Transverse colon (tissue), 4 donors: ENCODE results near the gene FAM180A. TPM values are rescaled to one million over a fixed set of nuclear protein-coding genes. Genes with fewer than 3 reads are reported as not detected.

Source experiments
- DNase-seq: peaks from one replicate; pipeline ENCODE4 v3.0.0-alpha.2; 2019
- H3K27ac ChIP-seq, 4 donors: fragments of 200-600 bp; sonication (generic); 2 replicates each; pipeline ENCODE4 v1.5.1; 2016 to 2018; ENCODE audit warnings: inconsistent platforms in 4 of 4
- H3K27me3 ChIP-seq: fragments of 200-600 bp; sonication (generic); 2 replicates; pipeline ENCODE4 v1.5.1; 2017; ENCODE audit warnings: inconsistent platforms
- H3K36me3 ChIP-seq, 4 donors: fragments of 200-600 bp; sonication (generic); 2 replicates each; pipeline ENCODE4 v1.5.1; 2017 to 2019; ENCODE audit warnings: inconsistent platforms in 4 of 4
- H3K4me1 ChIP-seq, 4 donors: fragments of 200-600 bp; sonication (generic); 2 replicates each; pipeline ENCODE4 v1.5.1; 2017 to 2020; ENCODE audit warnings: inconsistent platforms in 4 of 4
- H3K4me3 ChIP-seq, 4 donors: fragments of 200-600 bp; sonication (generic); 1 replicate in 1 of 4; 2 replicates in 3 of 4; pipeline versions ENCODE4 v1.5.1 to v1.6.1; 2017 to 2019; ENCODE audit warnings: inconsistent platforms in 4 of 4
- H3K9me3 ChIP-seq, 2 donors: fragments of 200-600 bp; sonication (generic); 2 replicates each; pipeline ENCODE4 v1.5.1; 2017 to 2019; ENCODE audit warnings: inconsistent platforms in 2 of 2
- EP300 ChIP-seq: sonication (generic); formaldehyde crosslinking; IDR thresholded peaks from one replicate; pipeline ENCODE4 v1.6.1; 2017; ENCODE audit warnings: antibody characterized with exemption, low read depth
- POLR2A ChIP-seq: fragments of 450-650 bp; IDR thresholded peaks from one replicate; pipeline ENCODE4 v1.6.1; 2016; ENCODE audit warnings: antibody characterized with exemption, mild to moderate bottlenecking, moderate library complexity
- POLR2AphosphoS5 ChIP-seq, 3 donors: sonication (generic); formaldehyde crosslinking; IDR thresholded peaks; one replicate each; pipeline ENCODE4 v1.6.1; 2016; ENCODE audit warnings: antibody characterized with exemption in 3 of 3
- WGBS, 2 donors: methylation state at CpG; one replicate each; pipeline ENCODE4 v1.1.5; 2018; ENCODE audit warnings: low coverage in 1 of 2; 5-methylcytosine and 5-hydroxymethylcytosine counted together
- in situ Hi-C, 4 donors: fragments of 200-750 bp; cut with MboI; loops; one replicate each; pipeline versions ENCODE4 v1.15.0 to v1.15.1; 2017; ENCODE audit warnings: low sequenced_read_pairs in 3 of 4, low pct_ligation_motif_present in 1 of 4, low pct_unique_long_range_greater_than_20kb in 1 of 4
- intact Hi-C: fragments of 100-400 bp; cut with DNase I; formaldehyde crosslinking; loops from one replicate; pipeline ENCODE4 v1.15.1; 2023; ENCODE audit warnings: low total_unique reads
- total RNA-seq, 4 donors: library from RNA; depleted of rRNA; stranded (reverse); fragments of >200 nt; gene quantifications; one replicate each; pipeline ENCODE4 v1.1.0, GENCODE V29; 2016
- TF ChIP-seq, protein P1 (sequence below), 5 experiments: fragments of 200-600 bp in 3 of 5; fragments of 450-650 bp in 2 of 5; sonication (generic) in 3 of 5; IDR thresholded peaks; 1 replicate in 2 of 5; 2 replicates in 3 of 5; pipeline ENCODE4 v1.5.1; 2016 to 2017; ENCODE audit warnings: antibody characterized with exemption in 5 of 5, inconsistent platforms in 3 of 5, mild to moderate bottlenecking in 2 of 5, moderate library complexity in 1 of 5

FAM180A gene
- total RNA-seq, 4 donors from 2014 or later, result 1.2 to 3.8 TPM; not detected in 2

DNA sequence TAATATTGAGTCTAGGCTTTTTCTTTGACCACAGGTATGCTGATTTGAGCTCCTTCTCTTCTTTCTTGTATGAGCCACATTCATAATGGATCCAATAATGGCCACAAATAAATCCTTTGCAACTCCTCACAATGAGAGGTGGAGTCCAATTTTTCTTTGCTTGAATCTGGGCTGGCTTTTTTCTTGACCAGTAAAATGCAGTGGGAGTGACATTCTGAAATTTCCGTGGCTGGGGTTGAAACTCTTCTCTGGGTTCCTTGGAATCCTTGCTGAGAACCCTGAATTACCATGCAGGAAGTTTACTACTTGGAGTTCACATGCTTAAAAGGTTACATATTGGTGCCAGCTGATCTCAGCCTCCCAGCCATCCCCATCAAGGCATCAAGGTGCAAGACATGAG is 22.4 kb upstream of the FAM180A start:
- Histone ChIP-seq H3K4me1 (peaks cover 0 to 12% (median 11%) of the 10 kb centered on the region in 4 donors), H3K27ac (no peak overlapping the region), H3K27me3 (no peaks in the 10 kb centered on the region), H3K9me3 (no peaks in the 10 kb centered on the region), H3K4me3 (no peak overlapping the region), H3K36me3 (no peaks in the 10 kb centered on the region)
- intact Hi-C loops, result no loop called here
- in situ Hi-C loops, result no loop called here
- WGBS, 2 donors, result 60 to 67% methylated on average over 1 of the region's 1 CpG
- TF ChIP-seq POLR2AphosphoS5 (IDR thresholded peaks at IDR 0.05) (no peak), POLR2A (no peak), EP300 (no peak)
- TF ChIP-seq, protein P1, sequence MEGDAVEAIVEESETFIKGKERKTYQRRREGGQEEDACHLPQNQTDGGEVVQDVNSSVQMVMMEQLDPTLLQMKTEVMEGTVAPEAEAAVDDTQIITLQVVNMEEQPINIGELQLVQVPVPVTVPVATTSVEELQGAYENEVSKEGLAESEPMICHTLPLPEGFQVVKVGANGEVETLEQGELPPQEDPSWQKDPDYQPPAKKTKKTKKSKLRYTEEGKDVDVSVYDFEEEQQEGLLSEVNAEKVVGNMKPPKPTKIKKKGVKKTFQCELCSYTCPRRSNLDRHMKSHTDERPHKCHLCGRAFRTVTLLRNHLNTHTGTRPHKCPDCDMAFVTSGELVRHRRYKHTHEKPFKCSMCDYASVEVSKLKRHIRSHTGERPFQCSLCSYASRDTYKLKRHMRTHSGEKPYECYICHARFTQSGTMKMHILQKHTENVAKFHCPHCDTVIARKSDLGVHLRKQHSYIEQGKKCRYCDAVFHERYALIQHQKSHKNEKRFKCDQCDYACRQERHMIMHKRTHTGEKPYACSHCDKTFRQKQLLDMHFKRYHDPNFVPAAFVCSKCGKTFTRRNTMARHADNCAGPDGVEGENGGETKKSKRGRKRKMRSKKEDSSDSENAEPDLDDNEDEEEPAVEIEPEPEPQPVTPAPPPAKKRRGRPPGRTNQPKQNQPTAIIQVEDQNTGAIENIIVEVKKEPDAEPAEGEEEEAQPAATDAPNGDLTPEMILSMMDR (IDR thresholded peaks at IDR 0.05), result no peak
- no peak for DNase-seq

- no peaks in the 10 kb centered on the region for H3K9me3 ChIP-seq
- H3K27ac ChIP-seq, result no peak overlapping the region
- no peak for DNase-seq
- no peaks in the 10 kb centered on the region for H3K36me3 ChIP-seq
- 94 to 97% methylated on average over 4 to 6 of the region's 6 CpGs for whole genome bisulfite sequencing, 2 donors
- TF ChIP-seq EP300 (no peak), POLR2A (no peak), POLR2AphosphoS5 (IDR thresholded peaks at IDR 0.05) (no peak)
- TF ChIP-seq, protein P1 (IDR thresholded peaks at IDR 0.05), result no peak
- H3K27me3 ChIP-seq, result no peaks in the 10 kb centered on the region
- H3K4me3 ChIP-seq, result no peak overlapping the region
- H3K4me1 ChIP-seq, result peaks cover 0 to 12% (median 11%) of the 10 kb centered on the region in 4 donors
- in situ Hi-C loops (no loop called here), intact Hi-C loops (no loop called here)
These were observed 21.6 kb upstream of the FAM180A start for GRCh38 chr7:135770139-135770710.

DNA sequence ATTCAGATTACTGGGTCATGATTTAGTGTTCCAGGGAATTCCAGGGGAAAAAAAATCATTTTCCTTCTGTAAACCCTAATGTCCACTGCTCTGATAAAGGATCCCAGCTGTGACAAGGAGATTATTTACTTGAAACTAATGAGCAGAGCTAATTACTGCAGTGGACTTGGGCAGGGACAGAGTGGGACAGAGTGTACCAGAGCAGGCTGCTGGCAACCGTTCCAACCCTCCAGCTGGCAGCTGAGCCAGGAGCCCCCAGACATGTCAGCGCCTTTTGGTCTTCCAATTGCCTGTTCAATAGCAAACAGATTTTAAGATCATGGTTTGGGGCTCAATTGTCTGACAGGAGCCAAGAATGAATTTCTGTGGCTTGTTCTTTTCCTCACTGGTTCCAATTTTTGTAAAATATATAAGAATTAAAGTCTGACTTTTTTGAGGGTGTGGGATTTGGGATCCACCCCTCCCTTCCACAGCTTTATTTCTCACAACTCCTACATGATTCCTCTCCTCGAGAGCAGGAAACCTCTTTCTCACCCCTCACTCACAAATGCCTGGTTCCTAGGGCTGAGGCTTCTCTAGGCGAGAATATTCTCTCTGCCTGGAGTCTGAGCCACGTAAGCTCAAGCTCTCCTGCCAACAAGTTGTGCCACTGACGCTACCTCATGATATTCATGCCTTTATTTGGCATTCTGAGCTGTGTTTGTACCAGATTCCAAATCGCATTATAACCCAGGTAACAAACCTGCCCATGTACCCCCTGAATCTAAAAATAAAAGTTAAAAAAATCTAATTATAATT is 20.6 kb upstream of the FAM180A start:
- in situ Hi-C loops, result no loop called here
- TF ChIP-seq EP300, result no peak
- no peak for TF ChIP-seq POLR2A
- no peak for TF ChIP-seq POLR2AphosphoS5 (IDR thresholded peaks at IDR 0.05)
- TF ChIP-seq, protein P1 (IDR thresholded peaks at IDR 0.05), result no peak

DNA sequence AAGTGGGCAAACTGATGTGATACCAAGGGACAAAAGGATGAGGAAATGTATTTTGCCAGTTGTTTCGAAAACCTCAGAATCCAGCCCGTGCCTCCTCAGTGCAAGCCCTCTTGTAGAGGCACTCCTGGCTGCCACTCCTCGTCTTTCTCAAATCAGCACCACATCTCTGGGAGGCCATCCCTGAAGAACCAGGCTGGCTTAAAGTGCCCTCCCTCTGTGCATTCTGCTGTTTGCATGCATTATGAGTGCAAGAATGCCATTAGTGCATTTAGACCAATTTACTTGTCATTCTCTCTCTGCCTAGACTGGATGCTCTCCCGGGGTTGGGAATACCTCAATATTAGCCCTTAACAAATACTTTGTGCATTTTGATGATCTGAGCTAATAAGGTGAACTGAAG is 19.9 kb upstream of the FAM180A start:
- no peaks in the 10 kb centered on the region for H3K36me3 ChIP-seq
- H3K4me3 ChIP-seq, result no peak overlapping the region
- no peaks in the 10 kb centered on the region for H3K27me3 ChIP-seq
- peaks cover 0 to 5% (median under 1%) of the 10 kb centered on the region in 4 donors for H3K4me1 ChIP-seq
- TF ChIP-seq POLR2A (no peak), EP300 (no peak), POLR2AphosphoS5 (IDR thresholded peaks at IDR 0.05) (no peak)
- TF ChIP-seq, protein P1 (IDR thresholded peaks at IDR 0.05), result no peak
- intact Hi-C loops, result no loop called here
- no peaks in the 10 kb centered on the region for H3K9me3 ChIP-seq
- in situ Hi-C loops, result no loop called here
- H3K27ac ChIP-seq, result no peak overlapping the region
- no peak for DNase-seq
- 85 to 92% methylated on average over 2 to 4 of the region's 4 CpGs for WGBS, 2 donors

More for the DNA sequence above, 20.6 kb upstream of the FAM180A start:
- Histone ChIP-seq H3K9me3 (no peaks in the 10 kb centered on the region), H3K27me3 (no peaks in the 10 kb centered on the region), H3K4me3 (no peak overlapping the region), H3K36me3 (no peaks in the 10 kb centered on the region), H3K4me1 (peaks cover 0 to 12% (median 8%) of the 10 kb centered on the region in 4 donors), H3K27ac (peak overlapping the region in 1 of 4 donors; percentile 10)
- intact Hi-C loops, result no loop called here
- no peak for DNase-seq
- 69 to 94% methylated on average over 5 to 7 of the region's 7 CpGs for WGBS, 2 donors
